HepG2 (cell line): ENCODE measurements around the gene TEX9. TPM values are rescaled to one million over a fixed set of nuclear protein-coding genes. Genes with fewer than 3 reads are reported as not detected.

Experiments used
- ATAC-seq: fragments of 200-7000 bp; cut with Tn5 transposase; 3 replicates; pipeline ENCODE4 v1.9.1; 2020; ENCODE audit warnings: mild to moderate bottlenecking, moderate library complexity
- BruUV-seq: library from RNA; stranded (reverse); fragments of 400-500 nt; replicated peaks from 2 replicates; lab custom pipeline; 2021; lab: Mats Ljungman, UMichigan
- CTCF ChIA-PET: fragments of 300-600 bp; formaldehyde crosslinking; extraction: SDS; loops from one replicate; lab custom pipeline; 2021; ENCODE audit warnings: low total read pairs, inconsistent platforms, low intra/inter-chr PET ratio; lab: Yijun Ruan, JAX
- POLR2A ChIA-PET: fragments of 350-600 bp; sonication (Branson Sonifier 250); formaldehyde crosslinking; loops from one replicate; lab custom pipeline; 2020; ENCODE audit warnings: antibody characterized with exemption, inconsistent platforms; lab: Yijun Ruan, JAX
- DNase-seq: peaks from one replicate; pipeline ENCODE4 v3.0.0-alpha.2; 2015; ENCODE audit warnings: low spot score
- FAIRE-seq: peaks from 3 replicates; lab custom pipeline; 2011; peaks lifted over from hg19 to GRCh38; lab: Jason Lieb, UNC
- H2AFZ ChIP-seq: one replicate; pipeline ENCODE4 v1.6.1; 2011; ENCODE audit warnings: low read length, inconsistent platforms
- H3K27ac ChIP-seq: fragments of 300-600 bp; 3 replicates; pipeline ENCODE4 v1.8.0; 2011; ENCODE audit warnings: mixed run types, mild to moderate bottlenecking, mixed read lengths, low read length, inconsistent platforms; ENCODE audit not compliant: insufficient read depth; ENCODE audit errors: extremely low read length
- H3K27me3 ChIP-seq, 2 experiments: fragments of 200-600 bp in 1 of 2; 2 replicates in 1 of 2; 3 replicates in 1 of 2; pipeline versions ENCODE4 v1.6.0 to v1.8.0; 2011; ENCODE audit warnings: low read length in 2 of 2, mild to moderate bottlenecking in 2 of 2, moderate library complexity in 2 of 2, inconsistent platforms in 1 of 2; ENCODE audit not compliant: insufficient read depth in 2 of 2, control insufficient read depth in 1 of 2
- H3K36me3 ChIP-seq, 2 experiments: fragments of 200-600 bp in 1 of 2; replicated peaks in 1 of 2; 2 replicates in 1 of 2; 3 replicates in 1 of 2; pipeline versions ENCODE4 v1.5.1 to v1.8.0; 2011; ENCODE audit warnings: low read length in 2 of 2, inconsistent platforms in 1 of 2; ENCODE audit not compliant: insufficient read depth in 2 of 2, control insufficient read depth in 1 of 2
- H3K4me1 ChIP-seq: 2 replicates; pipeline ENCODE4 v1.5.1; 2012; ENCODE audit warnings: low read length, inconsistent platforms; ENCODE audit not compliant: insufficient read depth
- H3K4me2 ChIP-seq: 2 replicates; pipeline ENCODE4 v1.6.0; 2011; ENCODE audit warnings: low read depth, low read length, inconsistent platforms
- H3K4me3 ChIP-seq, 3 experiments: fragments of 200-600 bp in 1 of 3; sonication (generic), shearing (Covaris generic) in 1 of 3; replicated peaks in 1 of 3; 2 replicates each; pipeline ENCODE4 v1.5.1; 2011 to 2016; ENCODE audit warnings: low read length in 3 of 3, inconsistent platforms in 2 of 3, low read depth in 2 of 3, mild to moderate bottlenecking in 2 of 3, control low read depth in 1 of 3, mixed read lengths in 1 of 3; ENCODE audit not compliant: insufficient read depth in 1 of 3
- H3K79me2 ChIP-seq: one replicate; pipeline ENCODE4 v1.6.1; 2011; ENCODE audit warnings: low read length, inconsistent platforms; ENCODE audit not compliant: insufficient read depth
- H3K9ac ChIP-seq: 2 replicates; pipeline ENCODE4 v1.6.0; 2011; ENCODE audit warnings: mild to moderate bottlenecking, low read depth, low read length, inconsistent platforms; ENCODE audit not compliant: insufficient read depth
- H3K9me3 ChIP-seq: 2 replicates; pipeline ENCODE4 v1.5.1; 2012; ENCODE audit warnings: mild to moderate bottlenecking, low read length
- H4K20me1 ChIP-seq: 2 replicates; pipeline ENCODE4 v1.6.0; 2011; ENCODE audit warnings: inconsistent platforms, mild to moderate bottlenecking, low read length, moderate library complexity; ENCODE audit not compliant: insufficient read depth
- CHD4 ChIP-seq: fragments of 200-600 bp; sonication (generic); IDR thresholded peaks from 2 replicates; pipeline ENCODE4 v1.7.0; 2017; ENCODE audit warnings: mild to moderate bottlenecking, low read length, borderline replicate concordance
- ESRRA ChIP-seq: sonication (generic); formaldehyde crosslinking; IDR thresholded peaks from 2 replicates; pipeline ENCODE4 v1.5.1; 2020; ENCODE audit warnings: mild to moderate bottlenecking, low read depth, missing genetic modification reagents
- LCORL ChIP-seq, 2 experiments: fragments of 450-650 bp in 1 of 2; sonication (generic) in 1 of 2; formaldehyde crosslinking in 1 of 2; IDR thresholded peaks; 2 replicates each; pipeline versions ENCODE4 v1.5.0 to v1.6.1; 2017 to 2020; ENCODE audit warnings: antibody characterized with exemption in 1 of 2, missing genetic modification reagents in 1 of 2
- NFE2 ChIP-seq: sonication (generic); formaldehyde crosslinking; IDR thresholded peaks from 2 replicates; pipeline ENCODE4 v1.4.0; 2020; ENCODE audit warnings: missing genetic modification reagents
- PHF8 ChIP-seq: sonication (generic); formaldehyde crosslinking; IDR thresholded peaks from 2 replicates; pipeline ENCODE4 v1.5.0; 2020; ENCODE audit warnings: missing genetic modification reagents
- TOPORS ChIP-seq: sonication (generic); formaldehyde crosslinking; IDR thresholded peaks from 2 replicates; pipeline ENCODE4 v1.8.0; 2023; ENCODE audit warnings: mild to moderate bottlenecking, missing genetic modification reagents
- ZBTB38 ChIP-seq: sonication (generic); formaldehyde crosslinking; IDR thresholded peaks from 2 replicates; pipeline ENCODE4 v1.5.1; 2020; ENCODE audit warnings: mild to moderate bottlenecking, missing genetic modification reagents
- ZNF329 ChIP-seq: sonication (generic); formaldehyde crosslinking; IDR thresholded peaks from 2 replicates; pipeline ENCODE4 v1.9.0; 2021; ENCODE audit warnings: low read depth, mild to moderate bottlenecking, missing genetic modification reagents
- ZNF335 ChIP-seq: sonication (generic); formaldehyde crosslinking; IDR thresholded peaks from 2 replicates; pipeline ENCODE4 v1.4.0; 2020; ENCODE audit warnings: missing genetic modification reagents
- ZNF510 ChIP-seq: sonication (generic); formaldehyde crosslinking; IDR thresholded peaks from 2 replicates; pipeline ENCODE4 v1.4.0; 2020; ENCODE audit warnings: low read depth, mild to moderate bottlenecking, missing genetic modification reagents
- ZNF607 ChIP-seq: sonication (generic); formaldehyde crosslinking; IDR thresholded peaks from 2 replicates; pipeline ENCODE4 v1.5.1; 2020; ENCODE audit warnings: missing genetic modification reagents, mild to moderate bottlenecking, borderline replicate concordance
- ZNF616 ChIP-seq: sonication (generic); formaldehyde crosslinking; IDR thresholded peaks from 2 replicates; pipeline ENCODE4 v1.5.0; 2020; ENCODE audit warnings: low read depth, mild to moderate bottlenecking, missing genetic modification reagents
- ZNF660 ChIP-seq: sonication (generic); formaldehyde crosslinking; IDR thresholded peaks from 2 replicates; pipeline ENCODE4 v1.5.1; 2020; ENCODE audit warnings: mild to moderate bottlenecking, low read depth, missing genetic modification reagents, borderline replicate concordance
- ZNF776 ChIP-seq: sonication (generic); formaldehyde crosslinking; IDR thresholded peaks from 2 replicates; pipeline ENCODE4 v1.4.0; 2020; ENCODE audit warnings: mild to moderate bottlenecking, missing genetic modification reagents
- WGBS: methylation state at CpG from one replicate; pipeline ENCODE4 v1.1.6; 2017; ENCODE audit warnings: low lambda C conversion rate; 5-methylcytosine and 5-hydroxymethylcytosine counted together
- in situ Hi-C: cut with HindIII; loops from 2 replicates; pipeline ENCODE4 v1.10.0; 2017; ENCODE audit warnings: low pct_unique_long_range_greater_than_20kb; ENCODE audit not compliant: extremely low pct_ligation_motif_present
- intact Hi-C: fragments of 100-400 bp; cut with micrococcal nuclease; formaldehyde crosslinking; loops from one replicate; pipeline ENCODE4 v1.10.0; 2022; ENCODE audit not compliant: unreplicated experiment
- polyA plus RNA-seq, 8 experiments: library from polyadenylated mRNA; depleted of rRNA in 3 of 8; stranded (reverse) in 7 of 8; unstranded in 1 of 8; fragments of >200 nt; fragmentation: Illumina TruSeq in 4 of 8; extraction: Trizol in 4 of 8; gene quantifications; 2 replicates each; pipeline versions ENCODE4 v1.2.1 to v1.2.3, GENCODE V29; 2011 to 2016; ENCODE audit warnings: low read depth in 4 of 8, missing spikeins in 1 of 8, mixed read lengths in 1 of 8; ENCODE audit not compliant: insufficient read depth in 1 of 8
- total RNA-seq, 5 experiments: library from RNA; depleted of rRNA; stranded (reverse); fragments of >200 nt; fragmentation: Illumina TruSeq; extraction: Trizol; gene quantifications; 2 replicates each; pipeline ENCODE4 v1.2.3, GENCODE V29; 2016; ENCODE audit warnings: low read depth in 1 of 5
- TF ChIP-seq, protein P1 (sequence below): sonication (generic); formaldehyde crosslinking; IDR thresholded peaks from 2 replicates; pipeline ENCODE4 v1.8.1; 2023; ENCODE audit warnings: mild to moderate bottlenecking, inconsistent platforms, moderate library complexity, missing genetic modification reagents, borderline replicate concordance
- TF ChIP-seq, protein P2 (sequence below): sonication (generic); formaldehyde crosslinking; IDR thresholded peaks from 2 replicates; pipeline ENCODE4 v1.5.1; 2020; ENCODE audit warnings: missing genetic modification reagents, mild to moderate bottlenecking, borderline replicate concordance

The TEX9 gene
- total and polyA plus RNA-seq, 2 of the 13 experiments (the other 11 are each of a cell fraction or from before 2014, with no cell fraction given), result 0.82 to 6.9 TPM

DNA sequence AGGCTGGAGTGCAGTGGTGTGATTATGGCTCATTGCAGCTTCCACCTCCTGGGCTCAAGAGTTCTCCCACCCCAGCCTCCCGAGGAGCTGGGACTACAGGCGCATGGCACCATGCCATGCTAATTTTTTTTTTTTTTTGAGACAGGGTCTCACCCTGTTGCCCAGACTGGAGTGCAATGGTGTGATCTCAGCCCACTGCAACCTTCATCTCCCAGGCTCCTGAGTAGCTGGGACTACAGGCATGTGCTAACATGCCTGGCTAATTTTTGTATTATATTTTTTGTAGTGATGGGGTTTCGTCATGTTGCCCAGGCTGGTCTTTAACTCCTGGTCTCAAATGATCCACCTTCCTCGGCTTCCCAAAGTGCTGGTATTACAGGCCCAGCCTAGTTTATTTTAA is 4.0 kb downstream of the TEX9 start:
- intact Hi-C loops (no loop called here), in situ Hi-C loops (no loop called here)
- Histone ChIP-seq H3K4me2 (no peak overlapping the region), H3K4me1 (peaks cover 21% of the 10 kb centered on the region), H4K20me1 (no peaks in the 10 kb centered on the region), H3K4me3 (no peak overlapping the region), H2AFZ (no peak overlapping the region), H3K9me3 (no peaks in the 10 kb centered on the region), H3K36me3 (no peaks in the 10 kb centered on the region), H3K27me3 (no peaks in the 10 kb centered on the region; a peak in 1 of 5 replicates), H3K9ac (no peak overlapping the region), H3K79me2 (no peaks in the 10 kb centered on the region), H3K27ac (no peak overlapping the region)
- TF ChIP-seq LCORL (IDR thresholded peaks at IDR 0.05), result no peak
- no peak for TF ChIP-seq LCORL (CRISPR knock-in tag; IDR thresholded peaks at IDR 0.05)
- TF ChIP-seq, protein P1, sequence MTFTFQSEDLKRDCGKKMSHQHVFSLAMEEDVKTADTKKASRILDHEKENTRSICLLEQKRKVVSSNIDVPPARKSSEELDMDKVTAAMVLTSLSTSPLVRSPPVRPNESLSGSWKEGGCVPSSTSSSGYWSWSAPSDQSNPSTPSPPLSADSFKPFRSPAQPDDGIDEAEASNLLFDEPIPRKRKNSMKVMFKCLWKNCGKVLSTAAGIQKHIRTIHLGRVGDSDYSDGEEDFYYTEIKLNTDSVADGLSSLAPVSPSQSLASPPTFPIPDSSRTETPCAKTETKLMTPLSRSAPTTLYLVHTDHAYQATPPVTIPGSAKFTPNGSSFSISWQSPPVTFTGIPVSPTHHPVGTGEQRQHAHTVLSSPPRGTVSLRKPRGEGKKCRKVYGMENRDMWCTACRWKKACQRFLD, result no peak
- no peak for TF ChIP-seq ZNF776 (CRISPR knock-in tag)
- no peak for TF ChIP-seq TOPORS (CRISPR knock-in tag)
- TF ChIP-seq ZNF607 (CRISPR knock-in tag), result no peak
- no peak for TF ChIP-seq ZNF616 (CRISPR knock-in tag)
- no peak for TF ChIP-seq ZBTB38
- ChIA-PET POLR2A (no interaction called here), CTCF (no interaction called here)
- DNase-seq (no peak), ATAC-seq (no peak), FAIRE-seq (no peak)
- BruUV-seq, result no TSS peak
- 97% methylated on average over 4 of the region's 4 CpGs for WGBS

DNA sequence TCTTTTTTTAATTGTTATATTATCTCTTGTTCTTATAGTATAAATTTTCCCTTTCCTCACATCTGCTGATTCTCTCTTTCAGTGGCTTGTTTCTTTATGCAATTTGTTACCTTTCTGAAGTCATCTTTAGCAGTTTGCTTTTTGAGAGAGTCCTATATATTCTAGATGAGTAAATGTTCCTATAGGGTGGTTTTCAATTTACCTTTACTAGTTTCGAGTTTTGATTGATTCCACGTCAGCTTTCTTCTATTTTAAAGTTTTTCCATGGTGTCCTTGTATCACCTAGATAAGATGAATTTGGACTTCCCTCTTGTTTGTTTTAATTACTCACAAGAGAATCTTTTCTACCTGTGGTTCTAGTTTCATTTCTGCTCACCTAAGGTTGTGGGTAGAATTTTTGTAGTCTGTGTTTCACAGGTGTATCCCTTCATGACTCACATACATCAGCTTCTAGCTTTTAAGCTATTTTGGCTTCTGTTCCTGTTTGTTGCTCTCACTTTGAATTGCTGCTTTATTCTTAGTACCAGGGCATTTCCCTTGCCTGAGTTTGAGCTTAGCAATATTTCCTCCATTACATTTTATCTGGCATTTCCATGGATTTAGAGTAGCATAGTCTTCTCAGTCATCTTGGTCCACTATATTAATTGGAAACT is 6.4 kb downstream of the TEX9 start:
- 78% methylated on average over 2 of the region's 2 CpGs for WGBS
- H4K20me1 ChIP-seq, result no peaks in the 10 kb centered on the region
- no peak overlapping the region for H3K4me2 ChIP-seq
- no peaks in the 10 kb centered on the region for H3K27me3 ChIP-seq
- CTCF ChIA-PET, result no interaction called here
- FAIRE-seq (no peak), DNase-seq (no peak), ATAC-seq (no peak)
- H3K9me3 ChIP-seq, result no peaks in the 10 kb centered on the region
- no TSS peak for BruUV-seq
- H3K27ac ChIP-seq, result no peak overlapping the region
- intact Hi-C loops, result no loop called here
- H3K4me1 ChIP-seq, result peaks cover 8% of the 10 kb centered on the region; the same call in 1 of the 2 replicates
- POLR2A ChIA-PET, result no interaction called here
- no peak overlapping the region for H3K4me3 ChIP-seq
- no peak overlapping the region for H2AFZ ChIP-seq
- H3K79me2 ChIP-seq, result no peaks in the 10 kb centered on the region
- H3K36me3 ChIP-seq, result no peaks in the 10 kb centered on the region
- in situ Hi-C loops, result no loop called here
- no peak overlapping the region for H3K9ac ChIP-seq
- TF ChIP-seq ZNF329 (CRISPR knock-in tag) (no peak), CHD4 (no peak), ESRRA (CRISPR knock-in tag) (no peak), ZNF616 (CRISPR knock-in tag) (no peak), NFE2 (CRISPR knock-in tag) (no peak), ZNF510 (CRISPR knock-in tag) (no peak), PHF8 (no peak), ZNF335 (CRISPR knock-in tag) (no peak), ZNF660 (no peak)
- TF ChIP-seq, protein P2, sequence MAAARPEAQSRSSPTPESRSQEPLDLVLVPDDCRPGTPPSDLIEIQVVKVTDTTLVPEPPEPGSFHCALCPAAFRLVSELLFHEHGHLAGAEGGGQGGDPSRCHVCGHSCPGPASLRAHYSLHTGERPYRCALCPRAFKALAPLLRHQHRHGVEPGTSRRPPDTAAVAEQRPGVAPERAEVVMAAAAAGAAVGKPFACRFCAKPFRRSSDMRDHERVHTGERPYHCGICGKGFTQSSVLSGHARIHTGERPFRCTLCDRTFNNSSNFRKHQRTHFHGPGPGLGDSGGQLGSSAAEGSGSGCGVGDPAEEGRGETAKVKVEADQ (CRISPR knock-in tag), result no peak
